Measurements from ENCODE around the gene PPP1R1C.
"Not testable (repeated sequence)": the region's sequence is repeated elsewhere in the genome, so short reads cannot be mapped to it uniquely, and the experiment has no call there.

PPP1R1C gene, protein sequence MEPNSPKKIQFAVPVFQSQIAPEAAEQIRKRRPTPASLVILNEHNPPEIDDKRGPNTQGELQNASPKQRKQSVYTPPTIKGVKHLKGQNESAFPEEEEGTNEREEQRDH

DNA sequence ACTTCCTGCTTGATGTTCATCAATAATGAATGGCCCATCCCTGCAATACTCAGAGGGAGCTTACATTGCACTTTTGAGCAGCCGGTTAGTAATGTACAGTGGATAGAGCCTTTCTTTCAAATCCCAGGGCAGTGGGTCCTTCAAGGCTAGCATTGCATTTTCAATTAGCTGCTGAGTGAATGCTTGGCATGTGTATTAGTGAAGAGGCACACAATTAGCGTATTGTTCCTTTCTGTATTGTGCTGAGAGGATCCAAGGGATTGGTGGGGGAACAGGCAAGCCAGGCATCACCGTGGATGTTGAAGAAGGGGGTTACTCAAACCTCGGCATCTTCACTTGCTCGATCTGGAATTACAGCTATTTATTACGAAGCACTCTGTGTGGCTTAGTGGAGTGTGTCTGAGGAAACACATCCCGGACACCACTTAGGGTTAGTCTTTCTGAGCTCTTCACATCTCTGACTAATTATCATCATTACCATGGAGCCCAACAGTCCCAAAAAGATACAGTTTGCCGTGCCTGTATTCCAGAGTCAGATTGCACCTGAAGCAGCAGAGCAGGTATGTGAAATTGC is at the start of gene PPP1R1C:
Gene PPP1R1C, plus strand, starts transcription at position 222 of the 574 bp plus-strand sequence. Its CDS starts 258 bp downstream, at position 480.
- no peak for DNase-seq (ENCODE audit: low spot score)

DNA sequence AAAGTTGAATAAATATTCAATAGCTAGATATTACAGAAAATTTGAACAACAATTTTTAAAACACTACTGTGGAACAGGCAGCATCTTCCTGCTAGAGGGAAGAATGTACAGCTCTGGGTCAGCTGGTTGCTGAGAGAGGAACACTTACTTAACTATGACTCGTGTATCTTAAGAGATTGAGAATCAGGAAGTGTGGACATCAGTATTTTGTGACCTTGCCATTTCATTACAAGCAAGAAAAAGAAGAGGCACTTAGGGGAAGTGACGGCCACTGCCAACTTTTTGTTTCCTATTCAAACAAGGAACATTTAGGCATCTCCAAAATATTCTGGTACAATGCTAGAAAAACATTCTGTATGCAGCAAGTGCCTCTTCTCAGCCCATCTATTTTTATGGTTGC is 48.2 kb upstream of the PPP1R1C start:
- no peak for DNase-seq (ENCODE audit: low spot score)

DNA sequence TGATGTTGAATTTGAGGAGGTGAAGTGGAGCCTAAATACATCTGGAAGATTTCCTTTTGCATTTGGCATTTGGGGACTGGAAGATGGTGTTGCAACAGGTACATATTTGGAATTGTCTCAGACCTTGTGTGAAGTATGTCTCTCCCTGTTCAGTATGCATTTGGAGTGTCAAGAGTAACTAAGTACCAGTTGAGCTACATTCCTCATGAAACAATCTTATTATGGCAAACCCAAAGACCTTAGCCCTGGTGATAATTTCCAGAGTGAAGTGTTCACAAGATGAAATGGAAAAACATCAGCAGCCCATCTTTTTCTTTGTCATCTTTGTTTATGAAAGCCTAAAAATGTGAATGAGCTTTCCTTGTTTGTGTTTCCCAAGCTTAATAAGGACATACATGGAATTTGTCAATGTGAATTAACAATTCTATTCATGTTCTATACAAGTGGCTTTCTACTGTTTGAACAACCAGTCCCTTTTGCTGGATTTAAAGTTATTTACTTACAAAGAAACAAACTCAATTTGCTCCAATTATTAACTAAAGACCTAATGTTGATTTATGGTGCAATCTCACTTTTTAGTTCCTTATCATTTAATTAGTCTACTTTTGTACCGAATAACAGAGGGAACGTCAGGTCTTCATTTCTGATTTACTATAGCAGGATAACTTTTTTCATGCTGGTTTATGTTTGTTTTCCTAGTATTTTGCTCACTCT is 42.1 kb upstream of the PPP1R1C start:
- no peak for DNase-seq (ENCODE audit: low spot score)

DNA sequence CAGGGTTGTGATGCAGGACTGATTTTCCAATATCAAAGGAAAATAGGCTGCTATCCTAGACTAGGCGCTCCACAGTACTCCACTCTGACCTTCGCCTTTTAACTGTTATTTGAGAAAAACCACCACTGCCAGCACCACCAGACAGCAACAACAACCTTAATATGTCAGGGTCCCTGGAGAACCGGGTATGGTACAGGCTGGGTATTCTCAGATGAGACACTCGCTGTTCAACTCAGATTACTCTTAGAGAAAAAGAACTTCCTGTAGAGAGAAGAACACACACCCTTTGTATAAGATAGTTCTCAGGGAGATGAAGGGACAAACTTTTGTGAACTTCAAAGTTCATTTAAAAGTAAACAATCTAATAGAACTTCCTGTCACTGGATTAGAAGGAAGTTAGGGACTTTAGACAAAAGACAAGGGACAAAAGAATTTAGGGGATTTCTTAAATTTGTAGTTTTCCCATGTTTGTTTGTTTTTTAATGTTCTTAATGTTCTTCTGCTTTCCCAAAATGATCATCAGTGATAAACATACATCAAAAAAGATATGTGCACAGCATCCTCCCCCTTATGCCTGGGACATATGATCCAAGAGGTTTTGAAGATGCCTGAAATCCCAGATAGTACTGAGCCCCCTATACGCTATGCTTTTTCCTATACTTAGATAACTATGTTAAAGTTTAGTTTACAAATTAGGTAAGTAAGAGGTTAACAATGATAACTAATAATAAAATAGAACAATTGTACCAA is 41.3 kb upstream of the PPP1R1C start:
- no peak for DNase-seq (ENCODE audit: low spot score)

DNA sequence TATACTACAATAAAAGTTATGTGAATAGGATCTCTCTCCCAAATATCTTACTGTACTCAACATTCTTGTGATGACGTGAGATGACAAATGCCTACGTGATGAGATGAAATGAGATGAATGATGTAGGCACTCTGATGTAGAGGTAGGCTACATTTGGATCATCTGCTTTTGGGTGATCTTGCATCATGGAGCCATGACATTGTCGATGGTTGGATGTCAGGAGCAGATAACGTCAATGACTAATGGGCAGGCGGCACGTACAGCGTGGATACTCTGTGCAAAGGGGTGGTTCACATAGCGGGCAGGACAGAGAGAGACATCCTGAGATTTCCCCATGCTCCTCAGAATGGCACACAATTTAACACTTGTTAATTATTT is 40.8 kb upstream of the PPP1R1C start:
- no peak for DNase-seq (ENCODE audit: low spot score)

DNA sequence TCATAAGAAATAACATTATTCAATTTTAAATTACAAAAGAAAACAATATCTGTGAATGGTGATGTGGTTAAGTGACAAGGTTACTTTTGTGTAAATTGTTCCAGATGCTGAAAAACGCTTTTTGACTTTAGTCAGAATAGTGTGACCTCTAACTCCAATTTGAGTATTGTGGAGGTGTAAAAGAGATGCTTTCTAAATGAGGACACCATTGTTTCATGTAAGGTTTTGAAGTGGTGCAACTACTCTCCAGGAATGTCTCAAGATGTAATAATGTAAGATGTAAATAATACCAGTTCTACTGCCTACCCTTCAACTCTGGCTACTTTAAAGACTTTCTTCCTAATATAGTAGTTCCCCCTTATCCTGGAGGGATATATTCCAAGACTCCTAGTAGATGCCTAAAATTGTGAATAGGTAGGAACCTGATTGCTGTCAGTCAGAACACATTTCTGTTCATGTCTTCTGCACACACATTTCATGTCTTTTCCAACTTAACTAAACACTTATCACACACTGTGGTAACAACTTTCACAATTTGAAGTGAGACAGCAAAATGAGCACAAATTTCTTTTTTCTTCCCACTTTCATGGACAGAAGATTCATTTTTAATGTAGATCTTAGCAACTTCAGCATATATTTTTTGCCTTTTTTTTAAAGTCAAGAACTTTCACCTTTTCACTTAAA is 39.1 kb upstream of the PPP1R1C start:
- peak; percentile 17 for DNase-seq (ENCODE audit: low spot score)

DNA sequence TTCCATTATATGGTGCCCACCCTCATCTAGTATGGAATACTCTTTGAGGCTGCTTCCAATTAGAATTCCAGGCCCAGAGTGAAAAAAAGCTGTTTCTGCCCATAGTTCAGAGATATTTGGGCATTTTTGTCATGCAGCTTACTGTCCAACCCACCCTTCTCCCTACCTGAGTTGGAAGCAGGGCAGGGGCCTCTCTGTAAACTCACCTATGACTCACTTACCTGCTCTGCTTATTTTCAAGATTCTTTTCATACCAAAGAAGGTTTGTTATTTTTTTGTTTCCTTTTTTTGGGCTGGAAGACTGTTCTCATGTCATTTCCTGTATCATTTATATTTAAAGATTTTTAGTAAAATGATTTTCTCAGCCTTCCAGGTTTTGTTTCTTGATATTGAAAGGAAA is 38.4 kb upstream of the PPP1R1C start:
- DNase-seq (ENCODE audit: low spot score), result no peak

DNA sequence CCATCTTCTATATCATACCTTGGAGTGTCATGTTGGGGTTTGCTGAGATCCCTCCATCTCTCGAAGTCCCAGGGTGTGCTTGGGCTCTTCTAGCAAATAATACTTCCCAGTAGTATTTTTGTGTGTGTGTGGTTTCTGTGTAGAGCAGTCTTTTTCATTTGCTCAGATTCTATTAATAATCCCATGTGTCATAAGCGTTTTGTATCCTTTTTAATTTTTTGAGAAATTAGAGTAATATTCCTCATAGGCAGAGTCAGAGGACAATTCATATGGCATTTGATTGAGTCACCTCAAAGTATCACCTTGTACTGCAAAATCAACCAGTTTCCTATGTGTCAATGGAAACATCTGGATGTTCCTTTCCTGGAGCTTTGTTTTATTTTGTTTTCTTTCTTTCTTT is 37.4 kb upstream of the PPP1R1C start:
- no peak for DNase-seq (ENCODE audit: low spot score)

DNA sequence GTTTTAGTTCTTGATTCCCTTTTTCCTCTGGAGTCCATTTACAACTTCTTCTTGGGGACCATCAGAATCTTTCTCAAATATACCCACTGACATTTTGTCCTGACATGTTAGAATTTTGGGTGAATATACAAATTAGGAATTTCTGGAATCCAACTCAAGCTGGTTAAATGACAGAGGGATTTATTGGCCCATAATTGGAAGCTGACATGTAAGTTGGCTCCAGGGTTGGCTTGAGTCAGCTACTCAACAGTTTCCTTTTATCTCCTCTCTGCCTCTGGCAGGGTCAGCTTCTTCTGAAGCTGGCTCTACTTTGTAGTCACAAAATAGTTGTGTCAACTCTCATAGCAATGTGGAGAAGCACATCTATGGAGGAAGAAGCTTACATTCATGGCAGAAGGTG is 36.6 kb upstream of the PPP1R1C start:
- DNase-seq (ENCODE audit: low spot score), result no peak

DNA sequence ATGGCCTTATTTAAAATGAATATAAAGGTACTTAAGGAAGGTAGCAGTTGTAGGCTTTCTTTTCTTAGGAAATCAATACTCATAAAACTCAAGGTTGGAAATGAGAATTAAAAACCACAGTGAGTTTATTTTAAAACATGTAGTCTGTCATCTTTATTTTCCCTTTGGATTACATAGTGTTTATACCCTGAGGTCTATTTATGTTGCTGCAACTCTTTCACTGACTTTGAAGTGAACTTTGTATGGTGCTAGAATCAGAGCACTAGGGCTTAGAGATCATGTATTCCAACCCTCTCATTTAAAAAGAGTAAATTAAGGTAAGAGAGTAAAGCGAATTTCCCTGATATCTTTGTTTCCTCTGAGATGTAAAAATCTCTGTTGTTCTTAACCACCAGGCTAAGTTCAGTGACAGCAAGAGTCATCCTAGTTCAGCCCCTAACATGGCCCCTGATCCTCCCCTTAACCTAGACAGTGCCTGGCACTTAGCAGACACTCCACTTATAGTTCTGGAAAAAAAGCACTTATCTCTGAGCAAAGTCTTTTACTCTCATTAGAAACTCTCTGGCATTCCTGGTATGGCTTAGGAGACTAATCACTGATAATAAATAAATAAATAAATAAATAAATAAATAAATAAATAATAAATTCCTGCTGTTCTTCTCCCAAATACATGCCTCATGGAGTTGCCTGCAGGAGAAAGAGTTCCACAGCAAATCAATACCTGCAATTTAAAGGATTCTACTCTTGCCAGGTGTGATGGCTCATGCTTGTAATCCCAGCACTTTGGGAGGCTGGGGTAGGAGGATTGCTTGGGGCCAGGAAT is 33.0 kb upstream of the PPP1R1C start:
- no peak for DNase-seq (ENCODE audit: low spot score)

DNA sequence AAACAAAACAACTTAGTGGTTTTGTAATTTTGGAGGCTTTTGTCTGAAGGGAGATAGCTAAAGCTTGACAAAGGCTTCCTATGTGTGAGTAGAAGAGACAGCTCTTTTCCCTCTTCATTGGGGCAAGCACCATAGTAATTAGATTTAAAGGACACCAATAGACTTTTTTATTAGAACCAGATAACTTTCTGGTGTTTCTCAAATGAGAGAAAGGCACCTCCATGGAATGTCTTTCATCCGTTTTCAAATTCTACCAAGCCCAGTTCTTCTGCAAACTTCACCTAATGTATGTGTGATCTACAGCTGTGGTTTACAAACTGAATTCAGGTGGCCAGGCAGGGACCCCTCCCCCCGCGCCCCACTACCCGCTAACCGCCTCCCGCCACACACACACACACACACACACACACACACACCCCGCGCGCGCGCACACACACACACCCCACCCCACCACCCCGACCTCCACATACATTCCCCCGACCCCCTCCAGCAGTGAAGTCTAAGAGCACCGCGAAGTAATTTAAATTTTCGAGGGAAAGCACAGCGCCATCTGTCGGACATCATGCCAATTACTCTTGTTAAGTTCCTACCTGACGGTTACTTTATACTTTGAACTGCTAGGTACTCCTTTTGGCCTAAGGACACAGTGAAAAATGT is 31.6 kb upstream of the PPP1R1C start:
- peak; percentile 46 for DNase-seq (ENCODE audit: low spot score)

DNA sequence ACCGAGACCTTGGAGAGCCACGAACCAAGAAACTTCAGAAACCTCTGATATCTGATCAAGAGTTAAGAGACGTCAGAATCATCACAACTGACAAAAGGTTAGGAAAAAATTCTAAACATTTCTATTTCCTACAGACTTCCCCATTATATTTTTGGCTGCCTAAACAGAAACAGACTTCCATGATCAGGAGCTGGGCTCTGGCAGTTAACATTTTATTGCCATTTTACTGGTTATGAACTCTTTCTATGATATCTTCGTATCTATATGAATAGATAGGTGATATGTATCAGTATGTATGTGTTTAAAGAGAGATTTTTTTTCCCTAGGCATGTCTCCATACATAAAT is 31.1 kb upstream of the PPP1R1C start:
- DNase-seq (ENCODE audit: low spot score), result no peak

DNA sequence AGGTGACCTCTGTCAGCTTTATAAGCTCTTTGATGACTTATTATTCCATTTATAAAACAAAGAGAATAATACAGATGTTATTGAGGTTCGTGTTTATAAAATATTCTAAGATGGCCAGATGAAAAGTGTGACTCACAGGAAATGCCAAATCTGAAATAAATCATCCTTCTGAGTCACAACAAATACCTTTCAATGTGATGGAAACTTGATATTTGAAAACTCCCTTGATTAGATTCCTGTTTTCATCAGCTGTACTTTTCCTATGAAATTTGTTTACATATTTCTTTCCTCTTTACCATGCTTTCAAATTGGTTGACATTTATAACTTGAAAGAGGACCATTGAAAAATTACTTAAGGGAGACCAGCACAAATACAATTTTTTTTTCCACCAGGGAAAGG is 30.6 kb upstream of the PPP1R1C start:
- DNase-seq (ENCODE audit: low spot score), result no peak

DNA sequence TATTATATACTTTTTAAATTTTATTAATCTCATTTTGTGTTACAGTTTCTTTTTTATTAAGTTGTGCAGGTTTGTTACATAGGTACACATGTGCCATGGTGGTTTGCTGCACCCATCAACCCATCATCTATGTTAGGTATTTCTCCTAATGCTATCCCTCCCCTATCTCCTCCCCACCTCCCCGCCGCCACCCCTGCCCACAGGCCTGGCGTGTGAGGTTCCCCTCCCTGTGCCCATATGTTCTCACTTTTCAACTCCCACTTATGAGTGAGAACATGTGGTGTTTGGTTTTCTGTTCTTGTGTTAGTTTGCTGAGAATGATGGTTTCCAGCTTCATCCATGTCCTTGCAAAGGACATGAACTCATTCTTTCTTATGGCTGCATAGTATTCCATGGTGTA is 29.8 kb upstream of the PPP1R1C start:
- not testable (repeated sequence) for DNase-seq (ENCODE audit: low spot score)

DNA sequence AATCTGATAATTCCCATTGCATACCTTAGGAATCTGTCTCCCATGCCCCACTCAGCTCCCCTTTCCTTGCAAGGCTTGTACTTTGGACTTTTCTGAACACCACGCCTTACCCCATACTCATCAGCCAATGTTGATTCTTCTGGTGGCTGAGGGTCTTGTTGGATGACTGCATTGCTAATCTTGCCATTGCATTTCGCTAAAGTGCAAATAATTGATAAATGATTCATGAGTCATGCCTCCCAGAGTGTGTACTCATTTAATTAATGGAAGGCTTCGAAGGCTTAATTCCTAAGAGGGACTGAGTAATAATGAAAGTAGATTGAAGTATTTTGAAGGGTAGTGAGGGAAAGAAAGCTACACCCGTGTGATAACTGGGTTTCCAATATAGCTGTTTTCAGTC is 28.0 kb upstream of the PPP1R1C start:
- no peak for DNase-seq (ENCODE audit: low spot score)

DNA sequence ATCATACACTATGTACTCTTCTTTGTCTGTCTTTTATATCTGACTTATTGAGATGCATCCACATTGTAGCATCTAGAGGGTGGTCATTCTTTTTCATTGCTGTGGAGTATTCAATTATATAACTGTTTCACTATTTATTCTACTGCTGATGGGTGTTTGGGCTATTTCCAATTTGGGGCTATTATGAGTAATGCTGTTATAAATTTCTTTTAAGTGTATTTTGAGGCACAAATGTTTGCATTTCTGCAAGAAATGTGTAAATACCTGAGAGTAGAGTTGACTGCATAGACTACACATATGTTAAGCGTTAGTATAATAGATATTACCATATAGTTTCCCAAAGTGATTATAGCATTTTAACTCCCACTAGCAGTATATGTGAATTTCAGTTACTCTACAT is 26.9 kb upstream of the PPP1R1C start:
- DNase-seq (ENCODE audit: low spot score), result no peak

DNA sequence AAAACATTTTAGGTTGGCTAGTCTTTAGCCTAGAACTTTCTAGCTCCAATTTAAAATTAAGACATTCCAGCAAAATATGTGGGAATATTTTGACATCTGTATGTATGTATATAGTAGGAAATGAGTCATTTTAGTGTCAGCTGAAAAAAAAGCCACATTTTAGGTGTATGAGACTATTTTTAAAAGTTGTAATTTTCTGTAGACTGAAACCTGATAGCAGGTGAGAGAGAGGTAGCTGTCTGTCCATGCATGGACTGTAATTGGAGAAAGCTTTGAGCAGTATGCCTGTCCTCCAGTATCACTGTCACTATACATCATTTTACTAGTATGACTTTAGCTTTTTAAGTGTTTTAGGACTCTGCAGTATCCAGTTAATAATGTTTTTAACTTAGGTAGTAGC is 26.1 kb upstream of the PPP1R1C start:
- DNase-seq (ENCODE audit: low spot score), result no peak

DNA sequence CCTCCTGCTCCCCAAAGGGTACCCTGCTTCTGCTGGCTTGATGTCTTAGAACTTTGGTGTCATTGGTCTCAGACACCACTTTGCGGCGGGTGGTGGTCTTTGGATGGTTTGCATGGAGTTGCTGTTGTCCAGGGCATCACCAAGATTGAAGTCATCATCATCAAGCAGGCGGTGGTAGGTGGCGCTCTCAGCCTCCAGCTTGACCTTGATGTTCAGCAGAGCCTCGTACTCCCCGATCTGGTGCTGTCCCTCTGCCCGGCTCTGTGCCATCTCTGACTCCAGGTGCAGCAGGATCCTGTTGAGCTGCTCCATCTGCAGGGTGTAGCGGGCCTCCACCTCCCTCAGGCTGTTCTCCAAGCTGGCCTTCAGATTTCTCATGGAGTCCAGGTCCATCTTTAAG is 24.5 kb upstream of the PPP1R1C start:
- DNase-seq (ENCODE audit: low spot score), result not testable (repeated sequence)

DNA sequence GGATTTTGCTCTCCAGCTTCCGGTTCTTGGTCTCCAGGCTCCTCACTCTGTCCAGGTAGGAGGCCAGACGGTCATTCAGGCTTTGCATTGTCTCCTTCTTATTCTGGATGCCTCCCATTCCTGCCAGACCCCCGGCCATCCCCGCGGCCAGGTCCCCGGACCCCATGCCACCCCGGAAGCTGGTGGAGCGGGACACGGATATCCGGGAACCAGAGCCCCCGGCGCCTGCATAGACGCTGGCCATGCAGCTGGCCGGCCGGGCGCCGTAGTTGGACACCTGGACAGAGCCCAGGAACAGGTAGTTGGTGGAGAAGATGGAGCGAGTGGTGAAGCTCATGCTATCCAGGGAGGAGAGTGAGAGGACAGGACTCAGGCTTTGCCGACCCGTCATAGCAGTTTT is 23.5 kb upstream of the PPP1R1C start:
- DNase-seq (ENCODE audit: low spot score), result no peak

DNA sequence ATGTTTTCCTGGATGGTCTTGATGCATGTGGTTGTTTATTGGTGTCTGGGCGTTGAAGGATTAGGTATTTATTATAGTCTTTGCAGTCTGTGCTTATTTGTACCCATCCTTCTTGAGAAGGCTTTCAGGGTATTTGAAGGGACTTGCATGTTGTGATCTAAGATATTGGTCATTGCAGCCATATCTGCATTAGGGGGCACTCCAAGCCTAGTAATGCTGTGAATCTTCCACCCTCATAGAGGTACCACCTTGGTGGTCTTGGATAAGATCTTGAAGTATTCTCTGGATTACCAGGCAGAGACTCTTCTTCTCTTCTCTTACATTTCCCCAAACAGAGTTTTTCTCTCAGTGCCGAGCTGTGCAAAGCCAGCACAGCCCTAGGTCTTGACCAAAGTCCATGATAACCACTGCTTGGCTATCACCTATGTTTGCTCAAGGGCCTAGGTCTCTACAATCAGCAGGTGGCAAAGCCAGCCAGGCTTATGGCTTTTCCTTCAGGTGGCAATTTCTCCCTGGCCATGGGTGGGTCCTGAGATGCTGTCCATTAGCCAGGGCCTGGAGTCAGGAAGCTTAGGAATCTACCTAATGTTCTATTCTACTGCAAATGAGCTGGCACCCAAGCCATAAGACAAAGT is 15.4 kb upstream of the PPP1R1C start:
- no peak for DNase-seq (ENCODE audit: low spot score)

DNA sequence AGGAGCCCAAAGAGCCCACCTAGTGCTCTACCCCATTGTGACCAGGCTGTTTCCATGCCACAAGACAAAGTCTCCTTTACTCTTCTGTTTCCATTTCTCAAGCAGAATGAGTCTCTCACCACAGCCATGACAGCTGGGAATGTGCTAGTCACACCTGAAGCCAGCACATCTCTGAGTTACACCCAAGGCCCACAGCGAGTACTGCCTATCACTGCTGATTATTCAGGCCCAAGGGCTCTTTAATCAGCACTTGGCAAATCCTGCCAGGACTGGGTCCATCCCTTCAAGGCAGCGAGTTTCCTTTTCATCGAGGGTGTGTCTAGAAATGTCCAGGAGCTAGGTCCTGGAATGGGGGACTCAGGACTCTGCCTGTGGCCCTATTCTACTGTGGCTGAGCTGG is 14.6 kb upstream of the PPP1R1C start:
- DNase-seq (ENCODE audit: low spot score), result no peak

Data from activated CD4-positive, alpha-beta T cell treated with anti-CD3 and anti-CD28 coated beads, Interleukin-2, Interleukin-4, amounts not matched to agents 100 ng/mL and 50 ng/mL, durations not matched to agents 16 hours and 8 hours (primary cell).